Stomach (tissue), 4 donors: ENCODE data around the gene PLA2G5.

Experiments
- CTCF ChIP-seq, 7 experiments: fragments of 450-650 bp in 4 of 7; fragments of 200-600 bp in 3 of 7; sonication (generic) in 3 of 7; IDR thresholded peaks; one replicate each; pipeline ENCODE4 v1.5.1; 2016 to 2019; ENCODE audit warnings: antibody characterized with exemption in 7 of 7, control low read depth in 2 of 7, mild to moderate bottlenecking in 1 of 7
- EP300 ChIP-seq: sonication (generic); formaldehyde crosslinking; IDR thresholded peaks from one replicate; pipeline ENCODE4 v1.6.1; 2017; ENCODE audit warnings: antibody characterized with exemption
- POLR2A ChIP-seq, 4 donors: fragments of 450-650 bp; IDR thresholded peaks; one replicate each; pipeline ENCODE4 v1.6.1; 2016; ENCODE audit warnings: antibody characterized with exemption in 4 of 4, control low read depth in 2 of 4, mild to moderate bottlenecking in 1 of 4, moderate library complexity in 1 of 4
- POLR2AphosphoS5 ChIP-seq, 3 donors: sonication (generic); formaldehyde crosslinking; IDR thresholded peaks; one replicate each; pipeline ENCODE4 v1.6.1; 2016; ENCODE audit warnings: antibody characterized with exemption in 3 of 3

- TF ChIP-seq CTCF (IDR thresholded peaks at IDR 0.05) = no peak
- no peak for TF ChIP-seq POLR2AphosphoS5 (IDR thresholded peaks at IDR 0.05)
- TF ChIP-seq EP300 = no peak
- TF ChIP-seq POLR2A (IDR thresholded peaks at IDR 0.05) = no peak
These were observed 21.4 kb upstream of the PLA2G5 start for GRCh38 chr1:20048563-20048962.
